GM10266 (cell line): ENCODE data around the gene TLX2.

ENCODE experiments used
- DNase-seq: peaks from one replicate; pipeline ENCODE4 v3.0.0; 2012; ENCODE audit errors: extremely low spot score
- TF ChIP-seq, protein P1 (sequence below): IDR thresholded peaks from 2 replicates; pipeline ENCODE4 v1.5.1; 2012; ENCODE audit warnings: mild to moderate bottlenecking, low read depth; ENCODE audit not compliant: control insufficient read depth, insufficient read depth; ENCODE audit errors: missing control alignments

TLX2 gene

GRCh38 chr2:74533464-74533863, 19.2 kb downstream of the TLX2 start:
- no peak for DNase-seq
- TF ChIP-seq, protein P1, sequence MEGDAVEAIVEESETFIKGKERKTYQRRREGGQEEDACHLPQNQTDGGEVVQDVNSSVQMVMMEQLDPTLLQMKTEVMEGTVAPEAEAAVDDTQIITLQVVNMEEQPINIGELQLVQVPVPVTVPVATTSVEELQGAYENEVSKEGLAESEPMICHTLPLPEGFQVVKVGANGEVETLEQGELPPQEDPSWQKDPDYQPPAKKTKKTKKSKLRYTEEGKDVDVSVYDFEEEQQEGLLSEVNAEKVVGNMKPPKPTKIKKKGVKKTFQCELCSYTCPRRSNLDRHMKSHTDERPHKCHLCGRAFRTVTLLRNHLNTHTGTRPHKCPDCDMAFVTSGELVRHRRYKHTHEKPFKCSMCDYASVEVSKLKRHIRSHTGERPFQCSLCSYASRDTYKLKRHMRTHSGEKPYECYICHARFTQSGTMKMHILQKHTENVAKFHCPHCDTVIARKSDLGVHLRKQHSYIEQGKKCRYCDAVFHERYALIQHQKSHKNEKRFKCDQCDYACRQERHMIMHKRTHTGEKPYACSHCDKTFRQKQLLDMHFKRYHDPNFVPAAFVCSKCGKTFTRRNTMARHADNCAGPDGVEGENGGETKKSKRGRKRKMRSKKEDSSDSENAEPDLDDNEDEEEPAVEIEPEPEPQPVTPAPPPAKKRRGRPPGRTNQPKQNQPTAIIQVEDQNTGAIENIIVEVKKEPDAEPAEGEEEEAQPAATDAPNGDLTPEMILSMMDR = no peak

GRCh38 chr2:74534411-74534810, 20.2 kb downstream of the TLX2 start:
- TF ChIP-seq, protein P1 = no peak
- no peak for DNase-seq

- no peak for DNase-seq
- TF ChIP-seq, protein P1 = no peak
Observed at GRCh38 chr2:74535440-74535965, 21.3 kb downstream of the TLX2 start.

GRCh38 chr2:74536166-74536950, 22.1 kb downstream of the TLX2 start:
- TF ChIP-seq, protein P1 = no peak
- DNase-seq = no peak

DNA sequence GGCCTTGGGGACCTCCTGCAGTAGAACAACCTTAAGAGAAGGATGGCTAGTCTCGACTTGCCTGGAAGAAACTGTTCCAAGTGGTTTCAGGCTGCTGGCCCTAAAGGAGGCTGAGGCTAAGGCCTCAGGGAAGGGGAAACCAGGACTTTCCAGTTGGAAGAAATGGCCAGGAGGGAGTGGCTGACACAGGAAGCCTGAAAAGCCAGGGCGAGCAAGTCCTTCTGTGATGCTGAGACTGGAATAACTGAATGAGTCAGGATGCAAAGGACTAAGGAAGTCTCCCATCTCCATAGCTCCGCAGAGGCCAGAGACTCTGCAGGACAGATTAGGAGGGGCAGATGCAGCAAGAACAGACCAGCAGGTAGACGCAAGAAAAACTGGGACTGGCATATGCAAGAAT, 22.9 kb downstream of the TLX2 start:
- no peak for DNase-seq
- TF ChIP-seq, protein P1 = no peak

GRCh38 chr2:74538881-74539339, 24.7 kb downstream of the TLX2 start:
- TF ChIP-seq, protein P1 = no peak
- peak; percentile 58 for DNase-seq

GRCh38 chr2:74540291-74540690, 26.0 kb downstream of the TLX2 start:
- TF ChIP-seq, protein P1 = no peak
- DNase-seq = no peak
